ENCODE data around the gene KLHL40.

The KLHL40 gene, protein sequence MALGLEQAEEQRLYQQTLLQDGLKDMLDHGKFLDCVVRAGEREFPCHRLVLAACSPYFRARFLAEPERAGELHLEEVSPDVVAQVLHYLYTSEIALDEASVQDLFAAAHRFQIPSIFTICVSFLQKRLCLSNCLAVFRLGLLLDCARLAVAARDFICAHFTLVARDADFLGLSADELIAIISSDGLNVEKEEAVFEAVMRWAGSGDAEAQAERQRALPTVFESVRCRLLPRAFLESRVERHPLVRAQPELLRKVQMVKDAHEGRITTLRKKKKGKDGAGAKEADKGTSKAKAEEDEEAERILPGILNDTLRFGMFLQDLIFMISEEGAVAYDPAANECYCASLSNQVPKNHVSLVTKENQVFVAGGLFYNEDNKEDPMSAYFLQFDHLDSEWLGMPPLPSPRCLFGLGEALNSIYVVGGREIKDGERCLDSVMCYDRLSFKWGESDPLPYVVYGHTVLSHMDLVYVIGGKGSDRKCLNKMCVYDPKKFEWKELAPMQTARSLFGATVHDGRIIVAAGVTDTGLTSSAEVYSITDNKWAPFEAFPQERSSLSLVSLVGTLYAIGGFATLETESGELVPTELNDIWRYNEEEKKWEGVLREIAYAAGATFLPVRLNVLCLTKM

DNA sequence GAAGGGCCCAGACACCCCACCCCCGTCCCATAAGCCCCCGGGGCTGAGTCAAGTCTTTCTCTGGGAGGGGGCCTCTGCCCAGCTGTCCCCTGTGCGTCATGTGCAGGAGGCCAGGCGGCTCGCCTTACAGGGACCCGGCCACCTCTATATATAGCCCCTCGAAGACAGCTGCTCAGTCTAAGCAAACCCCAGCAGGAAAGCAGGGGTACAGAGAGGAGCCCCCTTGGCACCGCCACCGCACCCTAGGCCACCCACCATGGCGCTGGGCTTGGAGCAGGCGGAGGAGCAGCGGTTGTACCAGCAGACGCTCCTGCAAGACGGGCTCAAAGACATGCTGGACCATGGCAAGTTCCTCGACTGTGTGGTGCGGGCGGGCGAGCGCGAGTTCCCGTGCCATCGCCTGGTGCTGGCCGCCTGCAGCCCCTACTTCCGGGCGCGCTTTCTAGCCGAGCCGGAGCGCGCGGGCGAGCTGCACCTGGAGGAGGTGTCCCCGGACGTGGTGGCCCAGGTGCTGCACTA, at the start of gene KLHL40:
Gene KLHL40 (plus strand): TSS at position 175 of the 519 bp plus-strand sequence. CDS start 82 bp downstream, at position 257.
- no peak for DNase-seq (ENCODE audit: low spot score)

DNA sequence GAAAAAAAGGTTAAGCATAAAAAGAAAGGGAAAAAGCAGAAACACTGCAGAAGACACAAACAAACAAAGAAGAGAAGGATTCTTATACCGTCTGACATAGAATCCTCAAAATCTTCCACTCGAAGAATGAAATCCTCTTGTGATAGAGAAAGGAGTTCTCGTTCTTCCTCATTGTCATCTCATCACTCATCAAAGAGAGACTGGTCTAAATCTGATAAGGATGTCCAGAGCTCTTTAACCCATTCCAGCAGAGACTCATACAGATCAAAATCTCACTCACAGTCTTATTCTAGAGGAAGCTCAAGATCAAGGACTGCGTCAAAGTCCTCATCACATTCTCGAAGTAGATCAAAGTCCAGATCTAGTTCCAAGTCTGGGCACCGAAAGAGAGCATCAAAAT, 48.3 kb upstream of the KLHL40 start:
- no peak for DNase-seq (ENCODE audit: low spot score)

DNA sequence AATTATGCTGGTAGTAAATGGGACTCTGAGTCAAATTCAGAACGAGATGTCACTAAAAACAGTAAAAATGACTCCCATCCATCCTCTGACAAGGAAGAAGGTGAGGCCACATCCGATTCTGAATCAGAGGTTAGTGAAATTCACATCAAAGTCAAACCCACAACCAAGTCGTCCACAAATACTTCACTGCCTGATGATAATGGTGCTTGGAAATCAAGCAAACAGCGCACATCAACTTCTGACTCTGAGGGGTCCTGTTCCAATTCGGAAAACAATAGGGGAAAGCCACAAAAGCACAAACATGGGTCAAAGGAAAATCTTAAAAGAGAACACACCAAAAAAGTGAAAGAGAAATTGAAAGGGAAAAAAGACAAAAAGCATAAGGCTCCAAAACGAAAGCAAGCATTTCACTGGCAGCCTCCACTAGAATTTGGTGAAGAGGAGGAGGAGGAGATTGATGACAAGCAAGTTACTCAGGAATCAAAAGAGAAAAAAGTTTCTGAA, 46.9 kb upstream of the KLHL40 start:
- DNase-seq (ENCODE audit: low spot score), result no peak

DNA sequence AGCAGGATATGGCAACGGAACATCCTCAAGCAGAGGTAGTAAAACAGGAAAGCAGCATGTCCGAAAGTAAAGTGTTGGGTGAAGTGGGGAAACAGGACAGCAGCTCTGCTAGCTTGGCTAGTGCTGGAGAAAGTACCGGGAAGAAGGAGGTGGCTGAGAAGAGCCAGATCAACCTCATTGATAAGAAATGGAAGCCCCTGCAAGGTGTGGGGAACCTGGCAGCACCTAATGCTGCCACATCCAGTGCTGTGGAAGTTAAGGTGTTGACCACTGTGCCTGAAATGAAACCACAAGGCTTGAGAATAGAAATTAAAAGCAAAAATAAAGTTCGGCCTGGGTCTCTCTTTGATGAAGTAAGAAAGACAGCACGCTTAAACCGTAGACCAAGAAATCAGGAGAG, 46.1 kb upstream of the KLHL40 start:
- no peak for DNase-seq (ENCODE audit: low spot score)

DNA sequence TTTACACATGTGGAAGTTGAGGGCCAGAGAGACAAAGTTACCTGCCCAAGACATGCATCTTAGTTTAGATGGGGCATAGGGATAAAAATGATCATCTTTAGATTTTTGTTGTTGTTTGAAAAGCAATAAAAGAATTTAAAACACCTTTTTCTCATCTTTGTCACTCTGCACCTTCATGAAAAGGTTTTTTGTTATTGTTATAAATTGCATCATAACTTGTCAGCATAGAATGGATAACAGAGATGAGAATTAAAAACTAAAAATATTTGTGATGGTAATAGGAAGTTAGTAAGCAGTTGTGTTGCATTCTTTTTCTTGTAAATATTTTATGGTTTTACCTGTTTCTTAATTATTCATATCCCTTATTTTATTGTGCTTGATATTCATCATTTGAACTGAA, 45.2 kb upstream of the KLHL40 start:
- DNase-seq (ENCODE audit: low spot score), result no peak

DNA sequence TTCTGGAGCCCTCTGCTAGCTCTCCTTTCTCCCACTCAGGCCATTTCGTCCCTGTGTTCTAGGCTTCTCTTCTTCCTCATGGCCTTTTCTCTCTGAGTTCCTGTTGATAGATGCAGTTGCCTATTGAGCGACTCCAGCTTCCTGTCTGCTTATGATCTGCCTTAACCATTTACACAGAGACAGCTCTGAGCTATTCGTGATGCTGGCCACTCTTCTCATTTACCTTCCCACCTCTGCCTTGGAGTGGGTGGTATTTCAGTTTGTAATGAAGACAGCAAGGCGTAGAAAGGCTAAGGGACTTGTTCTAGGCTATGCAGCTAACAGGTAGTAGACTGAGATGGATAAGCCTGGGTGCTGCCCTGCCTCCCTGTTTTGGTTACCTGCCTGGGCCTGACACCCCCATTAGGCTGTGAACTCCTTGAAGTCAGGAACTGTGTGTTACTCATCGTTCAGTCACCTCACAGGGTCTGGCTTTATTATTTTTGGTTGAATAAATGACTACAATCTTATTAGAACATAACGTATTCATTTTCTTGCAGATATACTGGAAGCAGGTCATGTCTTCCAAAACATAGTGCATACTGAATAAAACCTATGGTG, 44.5 kb upstream of the KLHL40 start:
- DNase-seq (ENCODE audit: low spot score), result no peak

DNA sequence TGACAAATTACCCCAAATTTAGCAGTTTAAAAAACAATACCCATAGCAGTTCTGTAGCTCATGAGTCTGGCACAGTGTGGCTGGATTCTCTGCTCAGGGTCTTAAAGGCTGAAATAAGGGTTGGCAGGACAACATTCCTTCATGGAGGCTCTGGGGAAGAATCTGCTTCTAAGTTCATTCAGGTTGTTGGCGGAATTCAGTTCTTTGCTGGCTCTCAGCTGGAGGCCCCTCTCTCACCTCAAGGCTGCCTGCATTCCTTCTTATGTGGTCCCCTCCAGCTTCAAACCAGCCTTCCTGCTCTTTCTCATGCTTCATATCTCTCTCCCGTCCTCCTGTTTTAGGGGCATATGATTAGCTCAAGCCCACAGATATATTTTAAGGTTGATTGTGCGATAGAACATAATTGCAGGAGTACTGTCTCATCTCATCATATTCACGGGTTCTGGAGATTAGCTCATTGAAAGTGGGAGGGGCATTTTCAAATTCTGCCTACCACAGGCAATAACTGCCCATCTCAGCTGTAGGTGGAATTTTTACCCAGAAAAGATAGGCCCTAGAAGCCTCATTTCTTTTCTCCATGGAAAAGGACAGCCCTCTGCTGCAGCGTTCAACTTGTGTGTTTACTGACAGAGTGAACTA, 37.4 kb upstream of the KLHL40 start:
- no peak for DNase-seq (ENCODE audit: low spot score)

DNA sequence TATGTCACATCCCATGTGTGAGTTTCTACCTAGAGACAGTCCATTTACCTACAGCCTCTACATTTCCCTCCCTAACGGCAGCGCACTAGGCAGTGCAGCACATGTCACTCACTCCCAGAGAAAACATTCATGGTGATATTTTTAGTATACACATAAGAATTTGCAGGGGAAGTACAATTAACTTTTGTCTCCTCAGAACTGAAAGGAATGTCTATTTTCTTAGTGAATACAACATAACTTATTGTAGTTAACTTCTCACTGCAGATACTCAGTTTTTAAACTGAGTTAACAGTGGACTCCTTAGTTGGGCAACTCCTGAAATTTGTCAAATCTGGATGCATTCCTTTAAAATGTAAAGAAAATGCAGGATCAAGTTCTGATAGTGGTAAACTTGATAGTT, 36.3 kb upstream of the KLHL40 start:
- no peak for DNase-seq (ENCODE audit: low spot score)

DNA sequence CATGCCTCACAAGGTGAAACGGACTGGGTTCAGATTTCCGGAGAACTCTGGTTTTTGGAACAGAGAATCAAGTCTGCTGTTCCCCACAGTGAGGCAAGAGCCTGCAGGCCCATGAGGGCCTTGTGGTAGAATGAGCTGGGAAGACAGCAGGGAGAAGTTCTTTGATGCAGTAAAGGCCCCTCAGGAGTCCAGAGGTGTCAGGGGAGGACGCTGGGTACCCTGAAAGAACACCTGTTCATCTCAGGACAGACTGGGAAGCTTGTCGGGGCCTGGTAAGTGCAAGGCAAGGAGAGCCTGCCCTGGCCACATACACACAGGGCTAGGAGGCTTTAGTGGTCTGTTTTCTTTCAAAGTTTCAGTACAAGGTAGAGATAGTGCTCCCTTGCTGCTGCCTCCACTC, 35.6 kb upstream of the KLHL40 start:
- DNase-seq (ENCODE audit: low spot score), result no peak

DNA sequence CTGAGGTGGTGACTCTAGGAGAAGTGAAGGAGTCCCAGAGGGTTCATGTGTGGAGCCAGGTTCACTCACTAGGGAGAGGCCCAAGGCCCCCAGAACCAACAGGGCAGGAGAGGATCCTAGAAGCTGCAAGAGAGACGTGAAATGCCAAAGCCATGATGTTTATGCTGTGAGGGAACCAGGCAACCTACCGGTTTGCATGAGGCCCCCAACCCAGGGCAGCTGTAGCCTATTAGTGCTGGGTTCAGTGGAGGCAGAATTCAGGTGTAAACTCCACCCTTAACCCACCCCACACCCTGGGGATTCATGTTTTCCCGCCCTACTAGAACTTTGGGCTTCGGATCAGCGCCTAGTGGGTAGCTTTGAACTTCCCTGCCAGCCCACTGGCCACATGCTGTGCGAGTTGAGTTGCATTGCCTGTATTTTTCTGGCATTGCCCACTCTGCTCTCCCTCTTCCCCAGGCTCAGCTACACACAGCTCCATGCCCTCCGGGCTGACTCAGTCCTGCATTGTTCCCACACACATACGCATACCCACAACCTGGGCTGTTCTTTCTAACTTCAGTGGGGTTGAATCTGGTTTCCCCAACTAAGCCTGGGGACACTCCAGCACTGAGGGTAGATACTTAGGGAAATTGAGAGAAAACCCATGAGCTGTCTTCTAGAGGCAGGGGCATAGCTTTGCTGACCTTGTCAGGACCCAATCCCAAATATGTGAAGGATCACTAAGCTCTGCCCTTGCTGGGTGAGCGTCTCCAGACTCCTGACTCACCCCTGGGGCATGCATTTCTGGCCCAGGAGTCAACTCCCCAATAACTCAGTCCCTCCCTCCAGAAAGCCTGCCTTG, 33.9 kb upstream of the KLHL40 start:
- no peak for DNase-seq (ENCODE audit: low spot score)

DNA sequence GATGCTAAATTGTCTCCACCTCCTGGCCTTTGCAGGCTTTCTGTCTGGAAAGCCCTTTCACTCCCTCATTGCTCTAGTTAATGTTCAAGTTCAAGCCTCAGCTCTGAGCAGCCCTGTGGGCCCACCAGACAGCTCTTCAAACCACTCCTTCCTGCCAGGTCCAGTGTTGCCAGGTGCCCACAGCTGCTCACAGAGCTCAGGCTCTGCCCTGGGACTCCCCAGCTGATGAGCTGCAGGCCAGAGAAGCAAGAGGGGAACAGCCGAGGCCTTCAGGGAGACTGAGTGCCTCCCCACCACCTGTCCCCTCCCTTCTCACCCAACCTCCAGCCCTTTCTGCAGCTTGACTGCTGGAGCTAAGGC, 33.1 kb upstream of the KLHL40 start:
- DNase-seq (ENCODE audit: low spot score), result no peak

DNA sequence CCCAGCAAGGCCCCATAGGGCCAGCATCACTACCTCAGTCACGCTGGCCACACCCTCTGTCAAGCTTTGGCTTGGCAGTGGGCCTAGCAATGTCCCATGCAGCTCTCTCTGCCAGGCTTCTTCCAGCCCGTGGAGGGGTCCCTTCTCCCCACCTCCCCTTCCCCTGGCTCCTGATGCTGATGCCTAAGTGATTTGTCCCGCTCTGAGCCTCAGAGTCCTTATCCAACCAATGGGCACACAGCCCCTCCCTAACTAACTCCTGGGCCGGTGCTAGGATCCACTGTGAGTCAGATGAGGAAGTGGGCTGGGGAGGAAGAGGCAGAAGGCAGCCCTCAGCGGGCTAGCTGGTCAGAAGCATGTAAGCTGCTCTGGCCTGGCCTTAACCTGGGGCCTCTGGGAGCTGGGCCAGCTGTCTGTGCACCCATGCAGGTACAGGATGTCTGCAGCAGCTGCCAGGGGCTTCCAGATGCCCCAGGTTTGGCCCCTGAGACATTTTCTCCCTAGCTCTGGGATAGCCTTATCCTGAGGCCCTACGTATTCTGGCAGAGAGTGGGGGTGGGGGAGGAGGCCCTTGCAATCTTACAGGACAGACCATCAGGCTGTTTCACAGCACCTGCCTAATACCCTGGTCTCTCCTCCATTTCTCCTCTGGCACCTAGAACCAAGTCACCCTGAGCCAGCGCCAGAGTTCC, 32.6 kb upstream of the KLHL40 start:
- peak; percentile 55 for DNase-seq (ENCODE audit: low spot score)

DNA sequence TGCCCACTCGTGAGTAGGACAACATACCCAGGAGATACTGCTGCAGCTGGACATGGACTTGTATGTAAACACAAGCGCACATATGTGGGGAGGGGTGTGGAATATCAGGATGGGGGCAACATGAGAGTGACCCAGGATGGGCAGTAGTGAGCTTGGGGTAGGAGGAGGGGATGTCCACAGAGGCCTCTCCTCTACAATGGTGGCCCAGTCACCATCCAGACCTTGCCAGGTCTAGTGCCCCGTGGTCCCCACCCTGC, 32.1 kb upstream of the KLHL40 start:
- no peak for DNase-seq (ENCODE audit: low spot score)

DNA sequence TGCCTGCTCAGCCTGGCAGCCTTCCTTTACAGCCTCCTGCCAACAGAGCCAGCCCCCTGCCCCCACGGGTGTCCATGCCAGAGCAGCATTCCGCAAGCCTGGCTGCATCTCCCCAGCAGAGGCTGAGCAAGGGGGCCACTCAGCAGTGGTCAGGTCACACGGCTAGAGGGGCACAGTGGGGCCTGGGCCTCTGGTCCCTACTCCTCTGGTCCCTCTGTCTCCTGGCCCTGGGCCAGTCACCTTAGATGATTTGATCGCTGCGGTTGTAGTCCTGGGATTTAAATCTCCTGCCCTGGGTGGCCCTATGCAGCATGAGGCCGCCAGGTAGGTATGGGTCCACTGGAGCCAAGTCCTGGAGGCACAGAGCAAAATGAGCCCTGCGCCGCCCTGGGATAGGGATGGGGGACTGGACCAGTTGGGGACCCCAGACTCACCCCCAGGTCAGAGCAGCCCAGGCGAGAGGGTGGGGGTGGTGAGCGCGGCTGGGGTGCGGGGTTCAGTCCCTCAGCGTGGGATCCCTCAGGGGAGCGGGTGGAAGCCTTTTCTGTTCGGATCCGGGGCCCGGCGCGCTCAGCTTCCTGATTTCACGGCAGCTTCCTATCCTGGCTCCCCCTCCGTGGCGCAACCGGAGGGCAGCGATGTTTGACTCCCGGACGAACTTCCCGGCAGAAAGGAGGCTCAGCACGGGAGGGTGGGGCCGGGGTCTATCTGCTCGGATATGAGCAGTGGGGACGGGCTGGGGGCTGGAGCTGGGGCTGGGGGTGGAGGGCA, 31.6 kb upstream of the KLHL40 start, which contains the start of gene ZBTB47:
Gene ZBTB47 (plus strand): TSS at position 138 of the 771 bp plus-strand sequence. CDS start 4,659 bp downstream, outside the sequence.
- peak; percentile 23 for DNase-seq (ENCODE audit: low spot score)

DNA sequence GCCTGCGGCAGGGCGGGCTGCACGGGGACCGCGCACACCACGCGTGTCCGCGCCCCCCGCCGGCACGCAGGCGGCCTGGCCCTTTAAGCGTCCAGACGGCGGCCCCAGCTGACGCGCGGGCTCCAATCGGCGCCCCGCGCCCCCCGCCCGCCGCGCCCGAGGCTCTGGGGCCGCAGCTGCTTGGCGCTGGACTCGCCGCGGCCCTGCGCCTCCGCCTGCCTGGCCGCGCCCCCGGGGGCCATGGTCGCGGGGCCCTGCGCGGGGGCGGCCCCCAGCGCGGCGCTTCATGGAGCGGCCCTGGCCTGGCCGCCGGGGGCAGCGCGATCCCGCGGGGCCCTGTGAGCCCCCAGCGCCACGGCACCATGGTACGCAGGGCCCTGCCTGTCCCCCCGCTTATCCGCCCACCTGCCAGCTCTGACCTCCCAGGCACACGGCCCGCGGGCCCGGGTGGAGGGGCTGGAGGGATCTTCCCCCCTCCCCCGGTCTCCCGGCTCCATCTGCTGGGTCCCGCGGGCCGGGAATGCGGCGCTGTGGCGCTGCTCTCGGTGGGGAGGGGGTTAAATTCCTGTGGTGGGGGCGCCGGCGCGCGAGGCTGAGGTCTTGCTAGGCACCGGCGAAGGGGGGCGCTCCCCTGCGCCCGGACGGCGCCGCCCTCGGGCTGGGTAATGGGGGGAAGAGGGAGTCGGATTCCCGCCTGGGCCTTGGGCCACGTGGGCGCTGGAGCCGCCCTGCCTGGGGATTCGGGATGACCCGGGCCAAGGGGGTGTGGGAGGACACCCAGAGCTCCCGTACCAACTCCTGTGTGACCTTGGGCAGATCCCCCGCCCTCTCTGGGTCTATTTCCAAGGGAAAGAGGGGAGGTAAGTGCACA, 30.8 kb upstream of the KLHL40 start:
- DNase-seq (ENCODE audit: low spot score), result peak; percentile 11

DNA sequence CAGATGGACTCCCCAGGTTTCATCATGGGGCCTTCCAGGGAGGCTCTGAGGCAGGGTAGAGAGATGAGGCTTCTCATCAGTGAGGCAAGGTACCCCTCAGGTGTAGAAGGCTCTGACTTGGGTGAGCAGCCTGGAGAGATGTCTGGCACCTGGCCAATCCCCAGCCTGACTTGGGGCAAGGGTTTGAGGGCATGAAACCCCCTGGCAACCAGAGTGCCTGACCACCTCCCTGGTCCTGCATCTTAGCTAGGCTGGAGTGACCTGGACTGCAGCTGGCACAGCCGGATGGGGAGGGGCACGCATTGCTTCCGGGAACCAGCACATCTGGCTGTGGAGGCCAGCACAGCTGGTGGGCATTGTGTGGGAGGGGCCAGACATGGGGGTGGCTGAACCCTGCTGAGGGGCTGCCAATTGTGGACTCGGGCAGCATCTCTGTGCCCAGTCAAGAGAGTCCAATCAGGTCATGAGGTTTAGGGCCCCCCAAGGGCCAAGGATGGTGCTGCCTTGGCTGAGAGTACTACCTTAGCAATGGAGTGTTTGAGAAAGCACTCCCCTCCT, 29.9 kb upstream of the KLHL40 start:
- DNase-seq (ENCODE audit: low spot score), result no peak

DNA sequence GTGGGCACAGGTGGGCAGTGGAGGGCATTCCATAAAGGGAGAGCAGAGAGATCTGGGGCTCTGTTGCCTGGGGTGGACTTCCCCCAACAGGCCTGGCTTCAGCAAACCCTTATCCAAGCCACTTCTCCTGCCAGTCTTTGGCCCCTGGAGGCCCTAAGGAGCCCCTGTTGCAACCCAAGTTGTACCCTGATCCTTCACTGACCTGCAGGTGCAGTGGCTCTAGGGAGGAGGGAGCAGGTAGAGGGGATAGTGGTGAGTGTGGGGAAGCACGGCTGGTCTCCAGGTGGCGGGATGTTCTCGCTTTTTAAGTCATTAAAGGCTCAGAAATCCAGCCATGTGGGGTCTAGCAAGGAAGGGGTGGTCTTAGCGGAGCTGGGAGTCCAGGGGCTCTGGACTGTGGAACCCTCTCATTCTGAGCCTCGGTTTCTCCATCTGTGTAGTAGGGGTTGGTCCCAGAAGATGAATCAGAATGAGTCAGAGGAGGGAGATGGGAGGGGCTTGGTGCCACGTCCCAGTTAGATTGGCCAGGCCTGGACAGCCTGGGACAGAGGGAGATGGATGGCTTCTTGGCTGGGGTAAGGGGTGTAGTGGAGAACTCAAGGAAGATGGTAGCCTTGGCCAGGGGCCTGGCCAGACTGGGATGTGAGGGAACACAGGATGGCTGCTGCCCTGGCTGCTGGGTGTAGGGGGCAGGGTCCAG, 29.2 kb upstream of the KLHL40 start:
- no peak for DNase-seq (ENCODE audit: low spot score)
